Measurements from ENCODE around the gene INPP5J. TPM values are rescaled to one million over a fixed set of nuclear protein-coding genes. Genes with fewer than 3 reads are reported as not detected.

Gene INPP5J
- total and polyA plus RNA-seq, 2 experiments from 2014 or later: 19.8 to 26.0 TPM

- peaks cover 4% of the 10 kb centered on the region for H3K4me1 ChIP-seq (ENCODE audit: low read depth)
- H3K9me3 ChIP-seq (ENCODE audit: low read depth): no peaks in the 10 kb centered on the region
- no peak for TF ChIP-seq CTCF (IDR thresholded peaks at IDR 0.05; ENCODE audit: low read depth, low read length)
- H3K4me3 ChIP-seq: no peak overlapping the region
- H3K27ac ChIP-seq: no peak overlapping the region
- no peaks in the 10 kb centered on the region for H3K27me3 ChIP-seq
- no peak for DNase-seq (ENCODE audit: low read depth in 1 of 2, low spot score in 1 of 2)
- H3K36me3 ChIP-seq: no peaks in the 10 kb centered on the region
Observed at GRCh38 chr22:31099386-31099785, 23.4 kb upstream of the INPP5J start.

GRCh38 chr22:31099841-31100761 lies 22.7 kb upstream of the INPP5J start:
- H3K27ac ChIP-seq: no peak overlapping the region
- H3K27me3 ChIP-seq: no peaks in the 10 kb centered on the region
- DNase-seq (ENCODE audit: low read depth in 1 of 2, low spot score in 1 of 2): no peak
- H3K36me3 ChIP-seq: no peaks in the 10 kb centered on the region
- H3K4me1 ChIP-seq (ENCODE audit: low read depth): peaks cover 4% of the 10 kb centered on the region
- TF ChIP-seq CTCF (IDR thresholded peaks at IDR 0.05; ENCODE audit: low read depth, low read length): no peak
- no peak overlapping the region for H3K4me3 ChIP-seq
- H3K9me3 ChIP-seq (ENCODE audit: low read depth): no peaks in the 10 kb centered on the region

- TF ChIP-seq CTCF (IDR thresholded peaks at IDR 0.05; ENCODE audit: low read depth, low read length): no peak
- Histone ChIP-seq H3K27ac (no peak overlapping the region), H3K27me3 (no peaks in the 10 kb centered on the region), H3K4me3 (no peak overlapping the region), H3K4me1 (ENCODE audit: low read depth) (peaks cover 4% of the 10 kb centered on the region), H3K36me3 (no peaks in the 10 kb centered on the region), H3K9me3 (ENCODE audit: low read depth) (no peaks in the 10 kb centered on the region)
- no peak for DNase-seq (ENCODE audit: low read depth in 1 of 2, low spot score in 1 of 2)
Observed at GRCh38 chr22:31100762-31101525, 21.8 kb upstream of the INPP5J start.

- H3K27ac ChIP-seq: peak overlapping the region; percentile 23
- peak in 1 of 2 donors; percentile 97 for DNase-seq (ENCODE audit: low read depth in 1 of 2, low spot score in 1 of 2)
Observed at GRCh38 chr22:31102441-31103081, 20.2 kb upstream of the INPP5J start.

More at GRCh38 chr22:31102441-31103081, 20.2 kb upstream of the INPP5J start:
- no peaks in the 10 kb centered on the region for H3K9me3 ChIP-seq (ENCODE audit: low read depth)
- no peaks in the 10 kb centered on the region for H3K27me3 ChIP-seq
- H3K36me3 ChIP-seq: no peaks in the 10 kb centered on the region
- no peak overlapping the region for H3K4me3 ChIP-seq
- TF ChIP-seq CTCF (IDR thresholded peaks at IDR 0.05; ENCODE audit: low read depth, low read length): no peak
- peaks cover 4% of the 10 kb centered on the region for H3K4me1 ChIP-seq (ENCODE audit: low read depth)

Measured in cardiac muscle cell (in vitro differentiated cells and primary cell).